DMS 273 (cell line): ENCODE results near the gene ZNF302.

Experiments
- DNase-seq: peaks from one replicate; lab custom pipeline; 2025; ENCODE audit not compliant: unreplicated experiment; lab: John Stamatoyannopoulos, UW

Gene ZNF302

DNA sequence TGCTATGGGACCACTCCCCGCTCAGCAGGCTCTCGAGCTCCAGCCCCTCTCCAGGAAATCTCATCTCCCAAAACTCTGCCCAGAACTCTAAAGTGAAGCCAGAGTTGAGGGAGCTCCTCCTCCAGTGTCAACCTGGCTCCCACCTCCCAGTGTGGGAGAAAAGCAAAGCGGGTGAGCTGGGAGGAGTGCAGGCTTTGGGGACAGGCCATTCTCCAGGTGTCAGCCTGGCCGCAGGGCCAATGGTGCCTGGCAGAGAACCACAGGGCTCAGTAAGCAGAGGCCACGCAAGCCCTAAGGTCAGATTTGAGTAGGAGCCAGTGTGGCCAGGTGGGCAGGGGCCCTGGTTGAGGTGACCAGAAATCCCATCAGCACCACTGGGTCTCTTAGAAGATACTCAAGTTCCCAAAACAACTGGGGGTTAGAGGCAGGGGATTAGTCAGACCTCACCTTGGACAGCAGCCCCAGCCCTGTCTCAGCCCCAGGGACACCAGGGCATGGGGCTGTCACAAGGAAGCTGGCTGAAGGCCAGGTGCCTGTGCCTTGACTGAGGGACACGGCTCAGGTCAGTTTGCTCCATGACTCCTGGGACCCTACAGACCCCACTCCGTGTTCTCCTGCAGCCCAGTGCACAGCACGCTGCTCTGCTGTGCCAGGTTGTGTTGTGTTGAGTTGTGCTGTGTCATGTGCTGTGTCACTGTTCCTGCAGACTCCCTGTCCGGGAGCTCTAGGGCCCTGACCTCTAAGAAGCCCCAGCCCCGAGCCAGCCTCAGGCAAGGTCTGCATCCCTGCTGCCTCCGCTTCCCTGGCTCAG lies 53.7 kb downstream of the ZNF302 start:
- DNase-seq, result no peak

- DNase-seq, result no peak
Measured at GRCh38 chr19:34731964-34732363, 54.5 kb downstream of the ZNF302 start.

- no peak for DNase-seq
Measured at GRCh38 chr19:34732612-34733211, 55.2 kb downstream of the ZNF302 start.

DNA sequence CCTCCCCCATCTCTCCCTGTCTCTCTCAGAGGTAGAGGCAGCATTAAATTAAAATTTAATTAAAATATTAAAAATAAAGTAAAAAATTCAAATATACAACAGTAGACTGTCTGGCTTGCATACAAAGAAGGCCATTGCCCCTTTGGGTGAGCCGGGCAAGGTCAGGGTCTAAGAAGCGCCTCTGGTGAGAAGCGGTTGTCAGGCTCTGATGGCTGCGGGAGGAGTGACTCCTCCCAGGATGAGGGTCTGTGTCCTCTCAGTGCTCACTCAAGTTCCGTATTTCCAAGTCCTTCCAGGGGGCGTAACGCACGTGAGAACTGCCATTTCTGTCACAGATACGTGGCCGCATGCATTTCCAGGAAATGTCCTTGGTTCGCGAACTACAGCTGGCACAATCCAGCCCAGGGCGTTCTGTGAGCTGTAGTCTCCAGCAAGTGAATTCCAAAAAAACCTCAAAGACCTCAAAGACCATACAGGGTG lies 55.8 kb downstream of the ZNF302 start:
- DNase-seq, result peak; percentile 84

DNA sequence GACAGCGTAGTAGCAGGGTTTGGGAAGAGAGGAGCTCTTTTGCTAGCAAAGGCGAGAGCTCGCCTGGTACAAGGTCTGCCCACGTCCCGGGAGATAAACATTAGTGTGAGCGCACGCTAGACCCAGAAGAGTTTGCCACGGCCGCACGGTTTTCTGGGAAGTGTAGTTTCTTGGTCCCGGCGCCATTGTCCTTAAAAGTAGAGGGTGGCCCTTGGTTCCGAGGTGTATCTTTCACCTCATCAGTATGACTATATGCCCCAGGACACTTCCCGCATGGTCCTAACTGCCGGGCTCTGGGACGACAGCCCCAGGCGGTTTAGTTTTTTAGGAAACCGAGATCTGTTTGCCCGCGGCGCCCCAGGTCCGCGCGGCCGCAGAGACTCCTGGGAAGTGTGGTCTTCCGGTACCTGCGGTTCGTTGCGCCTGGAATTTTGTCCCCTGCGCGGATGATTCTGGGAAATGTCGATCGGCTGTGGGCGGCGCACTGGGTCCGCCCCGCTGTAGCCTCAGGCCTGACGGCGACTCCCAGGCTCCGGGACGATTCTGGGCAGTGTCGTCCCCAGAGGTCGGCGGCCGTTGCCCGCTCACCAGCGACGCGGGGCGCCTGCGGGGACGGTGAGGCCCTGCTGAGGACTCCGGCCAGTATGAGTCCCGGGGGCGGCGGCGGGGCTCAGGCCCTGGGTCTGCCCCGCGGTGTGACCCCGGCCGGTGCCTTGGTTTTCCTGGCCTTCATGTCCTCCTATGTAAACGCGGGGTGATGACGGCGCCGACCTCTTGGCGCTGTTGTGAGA lies 56.5 kb downstream of the ZNF302 start, which contains the start of gene ZNF181:
Gene ZNF181 (plus strand): TSS at position 498 of the 791 bp plus-strand sequence. CDS start 795 bp downstream, outside the sequence.
- peak; percentile 93 for DNase-seq

- no peak for DNase-seq
Measured at GRCh38 chr19:34734537-34735103, 57.1 kb downstream of the ZNF302 start.
